GM03348 (cell line): Measurements from ENCODE around the gene TAS2R19.

Source experiments
- DNase-seq: peaks from one replicate; pipeline ENCODE4 v3.0.0; 2012; ENCODE audit warnings: low spot score

Gene TAS2R19

DNA sequence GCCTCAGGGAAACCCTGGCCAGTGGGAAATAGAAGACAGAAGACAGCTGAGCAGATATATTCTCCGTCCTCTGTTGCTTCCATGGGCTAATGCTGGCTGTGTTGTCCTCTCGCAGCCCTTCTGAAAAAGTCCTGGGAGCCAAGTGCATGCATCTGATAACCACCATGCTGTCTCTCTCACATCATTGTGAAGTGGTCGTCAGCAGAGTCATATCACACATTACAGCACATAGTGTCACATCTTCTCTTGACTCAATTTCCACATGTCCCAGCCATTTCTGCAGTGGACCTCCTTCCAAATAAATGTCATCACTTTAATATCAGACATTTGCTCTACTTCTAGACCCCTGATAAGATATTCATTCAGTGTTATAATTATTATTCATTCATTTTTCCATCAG lies 28.1 kb downstream of the TAS2R19 start:
- no peak for DNase-seq

DNA sequence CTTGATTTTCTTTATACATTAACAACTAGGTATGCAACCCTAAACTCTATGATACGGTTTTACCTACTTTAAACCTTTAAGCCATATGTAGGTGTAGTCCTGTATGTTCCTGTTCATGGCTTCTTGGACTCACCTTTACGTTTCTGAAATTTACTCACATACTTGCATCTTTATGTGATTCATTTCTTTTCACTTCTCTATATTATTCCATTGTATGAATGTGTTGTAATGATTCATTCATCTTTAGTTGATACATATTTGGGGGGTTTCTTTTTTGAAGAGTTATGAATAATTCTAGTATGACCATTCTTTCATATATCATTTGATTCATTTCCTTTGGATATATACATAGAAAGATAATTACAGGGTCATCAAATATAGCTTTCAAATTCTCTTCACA lies 33.3 kb downstream of the TAS2R19 start:
- DNase-seq = no peak

DNA sequence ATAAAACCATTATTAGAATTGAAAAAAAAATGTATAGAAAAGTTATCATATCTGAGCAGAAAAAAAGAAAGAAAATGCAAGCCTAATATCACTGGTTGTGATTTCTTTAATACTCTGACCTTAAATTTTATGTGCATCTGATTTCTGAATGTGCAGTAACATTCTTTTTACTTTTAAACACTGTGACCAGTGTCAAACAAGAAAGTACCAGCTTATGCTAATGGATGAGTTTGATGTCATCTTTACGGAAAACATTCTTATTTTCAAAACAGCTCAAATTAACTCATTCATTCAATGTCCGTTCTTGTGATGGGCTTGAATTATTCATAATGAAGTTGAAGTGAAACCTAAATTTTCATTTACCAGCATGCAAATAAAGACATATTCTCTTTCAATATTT lies 35.6 kb downstream of the TAS2R19 start, which contains the start of gene TAS2R50:
Gene TAS2R50 (minus strand): TSS at position 101 of the 400 bp plus-strand sequence. CDS start 52 bp downstream, at position 49.
- DNase-seq = no peak

DNA sequence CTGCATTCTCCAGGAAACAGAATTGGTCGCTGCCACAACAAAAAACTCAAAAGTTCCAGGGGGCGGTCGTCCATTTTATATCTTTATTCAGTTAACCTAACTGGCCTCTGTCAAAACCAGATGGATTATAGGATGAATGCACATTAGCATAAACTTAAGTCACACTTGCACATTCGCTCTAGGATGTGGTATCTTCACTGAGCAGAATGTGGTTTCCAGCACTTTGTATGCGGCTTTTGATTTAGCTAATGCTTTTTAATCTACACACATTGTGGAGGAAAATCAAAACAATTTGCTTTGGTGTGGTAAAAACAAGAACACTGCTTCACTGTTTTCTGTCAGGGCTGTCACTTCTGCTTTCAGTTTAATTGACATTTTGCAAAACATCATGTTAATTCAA lies 40.2 kb downstream of the TAS2R19 start:
- no peak for DNase-seq

DNA sequence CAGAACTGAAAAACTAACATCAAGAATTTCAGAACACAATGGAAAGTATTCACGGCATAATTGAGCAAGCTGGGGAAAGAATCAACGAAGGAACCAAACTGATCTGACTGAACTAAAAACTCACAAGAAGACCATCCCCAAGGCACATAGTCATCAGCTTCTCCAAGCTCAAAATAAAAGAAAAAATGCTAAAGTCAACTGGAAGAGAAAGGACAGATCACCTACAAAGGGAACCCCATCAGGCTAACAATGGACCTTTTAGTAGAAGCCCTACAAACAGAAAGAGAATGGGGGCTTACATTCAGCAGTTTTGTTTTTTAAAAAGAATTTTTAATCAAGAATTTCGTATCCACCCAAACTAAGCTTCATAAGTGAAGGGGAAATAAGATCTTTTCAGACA lies 47.5 kb downstream of the TAS2R19 start:
- no peak for DNase-seq
